ENCODE results near the gene SMIM10L2A.
"Not testable (repeated sequence)": the region's sequence is repeated elsewhere in the genome, so short reads cannot be mapped to it uniquely, and the experiment has no call there.

Gene SMIM10L2A

GRCh38 chrX:135423173-135423864 is 1.6 kb downstream of the SMIM10L2A start:
- DNase-seq, result not testable (repeated sequence)

- no peak for DNase-seq
Measured at GRCh38 chrX:135424469-135424868, 2.7 kb downstream of the SMIM10L2A start.

GRCh38 chrX:135425026-135425965 is 3.6 kb downstream of the SMIM10L2A start:
- no peak for DNase-seq

- no peak for DNase-seq
Measured at GRCh38 chrX:135429429-135429828, 7.7 kb downstream of the SMIM10L2A start.

- DNase-seq, result no peak
Measured at GRCh38 chrX:135431886-135432285, 10.1 kb downstream of the SMIM10L2A start.

GRCh38 chrX:135432453-135432852 is 10.7 kb downstream of the SMIM10L2A start:
- no peak for DNase-seq

GRCh38 chrX:135432881-135433521 is 11.3 kb downstream of the SMIM10L2A start:
- no peak for DNase-seq

GRCh38 chrX:135433531-135434257 is 11.9 kb downstream of the SMIM10L2A start:
- no peak for DNase-seq

- no peak for DNase-seq
Measured at GRCh38 chrX:135434258-135435138, 12.8 kb downstream of the SMIM10L2A start.

GRCh38 chrX:135435139-135435922 is 13.6 kb downstream of the SMIM10L2A start:
- no peak for DNase-seq

GRCh38 chrX:135435933-135436332 is 14.2 kb downstream of the SMIM10L2A start:
- no peak for DNase-seq

- DNase-seq, result no peak
Measured at GRCh38 chrX:135436456-135436855, 14.7 kb downstream of the SMIM10L2A start.

GRCh38 chrX:135436966-135437866 is 15.5 kb downstream of the SMIM10L2A start:
- DNase-seq, result no peak

- DNase-seq, result no peak
Measured at GRCh38 chrX:135437867-135438733, 16.4 kb downstream of the SMIM10L2A start.

GRCh38 chrX:135438734-135439043 is 16.9 kb downstream of the SMIM10L2A start:
- no peak for DNase-seq

- DNase-seq, result no peak
Measured at GRCh38 chrX:135449637-135450550, 28.1 kb downstream of the SMIM10L2A start.

GRCh38 chrX:135453381-135453780 is 31.6 kb downstream of the SMIM10L2A start:
- no peak for DNase-seq

- no peak for DNase-seq
Measured at GRCh38 chrX:135454816-135455215, 33.1 kb downstream of the SMIM10L2A start.

All from NCI-H146 (cell line).